HG02610 (cell line): ENCODE results near the gene CNTNAP2.
"Not testable (repeated sequence)": the region's sequence is repeated elsewhere in the genome, so short reads cannot be mapped to it uniquely, and the experiment has no call there.

Experiments
- ATAC-seq: cut with Tn5 transposase; IDR thresholded peaks from one replicate; pipeline ENCODE4 v1.9.1; 2021; ENCODE audit warnings: mild to moderate bottlenecking, moderate library complexity; ENCODE audit not compliant: unreplicated experiment

Gene CNTNAP2

GRCh38 chr7:146864644-146865043, 748.0 kb downstream of the CNTNAP2 start:
- no peak for ATAC-seq

GRCh38 chr7:146865696-146866095, 749.1 kb downstream of the CNTNAP2 start:
- no peak for ATAC-seq

- no peak for ATAC-seq
Observed at GRCh38 chr7:146874722-146875121, 758.1 kb downstream of the CNTNAP2 start.

- no peak for ATAC-seq
Observed at GRCh38 chr7:146875237-146875785, 758.7 kb downstream of the CNTNAP2 start.

GRCh38 chr7:146875981-146876380, 759.4 kb downstream of the CNTNAP2 start:
- ATAC-seq: no peak

- no peak for ATAC-seq
Observed at GRCh38 chr7:146876411-146876810, 759.8 kb downstream of the CNTNAP2 start.

GRCh38 chr7:146878901-146879300, 762.3 kb downstream of the CNTNAP2 start:
- no peak for ATAC-seq

GRCh38 chr7:146885231-146885630, 768.6 kb downstream of the CNTNAP2 start:
- ATAC-seq: no peak

GRCh38 chr7:146889806-146890555, 773.4 kb downstream of the CNTNAP2 start:
- no peak for ATAC-seq

GRCh38 chr7:146892151-146892550, 775.5 kb downstream of the CNTNAP2 start:
- ATAC-seq: no peak

GRCh38 chr7:146894927-146895326, 778.3 kb downstream of the CNTNAP2 start:
- no peak for ATAC-seq

GRCh38 chr7:146902266-146902665, 785.7 kb downstream of the CNTNAP2 start:
- ATAC-seq: no peak

GRCh38 chr7:146902728-146903127, 786.1 kb downstream of the CNTNAP2 start:
- no peak for ATAC-seq

GRCh38 chr7:146905746-146906145, 789.1 kb downstream of the CNTNAP2 start:
- not testable (repeated sequence) for ATAC-seq

GRCh38 chr7:146922782-146923181, 806.2 kb downstream of the CNTNAP2 start:
- no peak for ATAC-seq

- ATAC-seq: no peak
Observed at GRCh38 chr7:146926841-146927240, 810.2 kb downstream of the CNTNAP2 start.

GRCh38 chr7:146937836-146938235, 821.2 kb downstream of the CNTNAP2 start:
- ATAC-seq: no peak

- ATAC-seq: no peak
Observed at GRCh38 chr7:146943483-146943882, 826.9 kb downstream of the CNTNAP2 start.

- no peak for ATAC-seq
Observed at GRCh38 chr7:146948703-146949102, 832.1 kb downstream of the CNTNAP2 start.

GRCh38 chr7:146956321-146956720, 839.7 kb downstream of the CNTNAP2 start:
- no peak for ATAC-seq

GRCh38 chr7:146956853-146957252, 840.3 kb downstream of the CNTNAP2 start:
- ATAC-seq: no peak

GRCh38 chr7:146960773-146961391, 844.3 kb downstream of the CNTNAP2 start:
- ATAC-seq: no peak
